Endothelial cell of umbilical vein (primary cell): ENCODE data around the gene GPX1.

Experiments
- CTCF ChIP-seq, 2 donors: IDR thresholded peaks; 1 replicate in 1 of 2; 2 replicates in 1 of 2; pipeline ENCODE4 v1.5.1; 2011; ENCODE audit warnings: low read length in 2 of 2, mild to moderate bottlenecking in 2 of 2, moderate library complexity in 2 of 2, control low read depth in 1 of 2, inconsistent platforms in 1 of 2, low read depth in 1 of 2; ENCODE audit not compliant: insufficient read depth in 1 of 2; ENCODE audit errors: extremely low read depth in 1 of 2
- EZH2 ChIP-seq: IDR thresholded peaks from 2 replicates; pipeline ENCODE4 v1.6.1; 2012; ENCODE audit warnings: borderline replicate concordance, low read depth, mild to moderate bottlenecking, moderate library complexity, low read length, inconsistent platforms; ENCODE audit not compliant: severe bottlenecking
- FOS ChIP-seq: IDR thresholded peaks from 2 replicates; pipeline ENCODE4 v1.6.1; 2011; ENCODE audit warnings: mild to moderate bottlenecking, low read length, moderate library complexity, borderline replicate concordance; ENCODE audit not compliant: insufficient read depth
- GATA2 ChIP-seq: IDR thresholded peaks from 2 replicates; pipeline ENCODE4 v1.7.0; 2011; ENCODE audit warnings: low read depth, mild to moderate bottlenecking, moderate library complexity, mixed read lengths, low read length; ENCODE audit not compliant: insufficient read length, insufficient read depth
- POLR2A ChIP-seq: IDR thresholded peaks from 2 replicates; pipeline ENCODE4 v1.6.1; 2012; ENCODE audit warnings: low read depth, mild to moderate bottlenecking, control low read depth, low read length
- POLR2AphosphoS5 ChIP-seq: IDR thresholded peaks from 2 replicates; pipeline ENCODE4 v1.6.1; 2012; ENCODE audit warnings: low read depth, mild to moderate bottlenecking, control low read depth, low read length, moderate library complexity; ENCODE audit not compliant: insufficient read depth

GRCh38 chr3:49324768-49325167 lies 33.4 kb downstream of the GPX1 start:
- TF ChIP-seq EZH2: no peak
- no peak for TF ChIP-seq POLR2A
- TF ChIP-seq CTCF (IDR thresholded peaks at IDR 0.05; ENCODE audit: extremely low read depth in 1 of 2, insufficient read depth in 1 of 2, low read depth in 1 of 2, low read length in 2 of 2): no peak
- TF ChIP-seq POLR2AphosphoS5: no peak
- TF ChIP-seq FOS: no peak
- no peak for TF ChIP-seq GATA2
